PC-3 (cell line): Measurements from ENCODE around the gene PCLAF.

Experiments
- EZH2 ChIP-seq: fragments of 300-600 bp; sonication (generic); IDR thresholded peaks from one replicate; pipeline ENCODE4 v1.6.1; 2017; ENCODE audit warnings: antibody characterized with exemption, mild to moderate bottlenecking, low read length; ENCODE audit not compliant: unreplicated experiment
- EZH2phosphoT487 ChIP-seq: fragments of 300-600 bp; sonication (generic); IDR thresholded peaks from 2 replicates; pipeline ENCODE4 v1.6.1; 2018; ENCODE audit warnings: mild to moderate bottlenecking, antibody characterized with exemption, low read length, borderline replicate concordance
- TF ChIP-seq, protein P1 (sequence below): fragments of 300-600 bp; sonication (generic); conservative IDR thresholded peaks from 2 replicates; pipeline ENCODE4 v1.5.1; 2017; ENCODE audit warnings: antibody characterized with exemption, low read depth, mild to moderate bottlenecking, low read length

DNA sequence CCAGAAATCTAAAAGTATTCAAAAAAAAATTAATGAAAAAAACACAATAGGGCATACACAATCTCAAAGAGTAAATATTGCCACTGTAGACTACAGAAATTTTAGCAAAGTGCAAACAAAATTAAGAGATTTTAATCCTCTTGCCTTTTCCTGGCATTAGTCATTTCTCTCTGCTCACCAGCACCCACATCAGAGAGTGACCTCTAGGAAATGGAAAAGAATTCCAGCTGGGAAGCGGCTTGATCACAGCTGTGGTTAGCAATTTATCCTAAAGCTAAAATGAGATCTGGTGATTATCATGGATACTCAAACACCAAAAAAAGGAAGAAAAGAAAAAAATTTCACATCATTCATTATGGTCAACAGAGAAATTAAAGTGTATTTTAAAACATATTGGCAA is 32.8 kb downstream of the PCLAF start:
- TF ChIP-seq, protein P1, sequence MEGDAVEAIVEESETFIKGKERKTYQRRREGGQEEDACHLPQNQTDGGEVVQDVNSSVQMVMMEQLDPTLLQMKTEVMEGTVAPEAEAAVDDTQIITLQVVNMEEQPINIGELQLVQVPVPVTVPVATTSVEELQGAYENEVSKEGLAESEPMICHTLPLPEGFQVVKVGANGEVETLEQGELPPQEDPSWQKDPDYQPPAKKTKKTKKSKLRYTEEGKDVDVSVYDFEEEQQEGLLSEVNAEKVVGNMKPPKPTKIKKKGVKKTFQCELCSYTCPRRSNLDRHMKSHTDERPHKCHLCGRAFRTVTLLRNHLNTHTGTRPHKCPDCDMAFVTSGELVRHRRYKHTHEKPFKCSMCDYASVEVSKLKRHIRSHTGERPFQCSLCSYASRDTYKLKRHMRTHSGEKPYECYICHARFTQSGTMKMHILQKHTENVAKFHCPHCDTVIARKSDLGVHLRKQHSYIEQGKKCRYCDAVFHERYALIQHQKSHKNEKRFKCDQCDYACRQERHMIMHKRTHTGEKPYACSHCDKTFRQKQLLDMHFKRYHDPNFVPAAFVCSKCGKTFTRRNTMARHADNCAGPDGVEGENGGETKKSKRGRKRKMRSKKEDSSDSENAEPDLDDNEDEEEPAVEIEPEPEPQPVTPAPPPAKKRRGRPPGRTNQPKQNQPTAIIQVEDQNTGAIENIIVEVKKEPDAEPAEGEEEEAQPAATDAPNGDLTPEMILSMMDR = no peak
- TF ChIP-seq EZH2 (no peak), EZH2phosphoT487 (no peak)
